HAP-1 (cell line): ENCODE measurements around the gene IL1RL1.
"Not testable (repeated sequence)": the region's sequence is repeated elsewhere in the genome, so short reads cannot be mapped to it uniquely, and the experiment has no call there.

Experiments
- DNase-seq, 2 experiments: peaks; one replicate each; pipeline ENCODE4 v3.0.0-alpha.2; 2016 to 2020; ENCODE audit warnings: low spot score in 2 of 2
- H3K27me3 ChIP-seq: fragments of 250-450 bp; sonication (Bioruptor Pico); 2 replicates; pipeline ENCODE4 v1.5.1; 2020; ENCODE audit warnings: low read depth, mild to moderate bottlenecking, moderate library complexity
- H3K36me3 ChIP-seq: fragments of 250-450 bp; sonication (Bioruptor Pico); replicated peaks from 2 replicates; pipeline ENCODE4 v1.5.1; 2020; ENCODE audit warnings: mild to moderate bottlenecking
- H3K4me1 ChIP-seq: fragments of 250-450 bp; sonication (Bioruptor Pico); 2 replicates; pipeline ENCODE4 v1.5.1; 2020; ENCODE audit warnings: mild to moderate bottlenecking
- H3K4me3 ChIP-seq: fragments of 250-450 bp; sonication (Bioruptor Pico); 2 replicates; pipeline ENCODE4 v1.5.1; 2020; ENCODE audit warnings: mild to moderate bottlenecking, moderate library complexity
- H3K9me3 ChIP-seq: fragments of 250-450 bp; sonication (Bioruptor Pico); 2 replicates; pipeline ENCODE4 v1.5.1; 2020; ENCODE audit warnings: mild to moderate bottlenecking, moderate library complexity
- in situ Hi-C: fragments of 300-500 bp; cut with MboI; formaldehyde crosslinking; loops from 3 replicates; pipeline ENCODE4 v1.14.3; 2020; ENCODE audit warnings: low sequenced_read_pairs, inconsistent platforms, mixed read lengths

Gene IL1RL1

DNA sequence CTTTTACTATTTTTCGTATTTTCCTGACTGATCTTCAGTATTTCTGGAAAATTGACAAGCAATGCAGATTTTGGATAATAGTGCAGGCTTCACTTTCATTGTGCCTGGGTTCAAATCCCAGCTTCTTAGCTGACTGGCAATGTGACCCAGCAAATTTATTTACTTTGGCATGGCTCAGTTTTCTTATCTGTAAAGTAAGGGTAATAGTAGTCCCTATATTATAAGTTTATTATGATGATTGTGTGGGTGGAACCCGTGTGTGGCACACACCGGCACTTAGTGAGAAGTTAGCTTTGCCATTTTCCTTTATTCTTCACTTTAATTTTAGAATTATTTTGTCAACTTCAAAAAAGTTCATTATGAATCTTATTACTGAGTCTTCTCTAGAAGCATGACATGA is 7.8 kb upstream of the IL1RL1 start:
- H3K9me3 ChIP-seq = no peaks in the 10 kb centered on the region
- H3K36me3 ChIP-seq = no peaks in the 10 kb centered on the region
- no peaks in the 10 kb centered on the region for H3K4me1 ChIP-seq
- H3K27me3 ChIP-seq = no peaks in the 10 kb centered on the region; the same call in 1 of the 2 replicates
- no peak for DNase-seq
- no peak overlapping the region for H3K4me3 ChIP-seq
- in situ Hi-C loops = no loop called here

DNA sequence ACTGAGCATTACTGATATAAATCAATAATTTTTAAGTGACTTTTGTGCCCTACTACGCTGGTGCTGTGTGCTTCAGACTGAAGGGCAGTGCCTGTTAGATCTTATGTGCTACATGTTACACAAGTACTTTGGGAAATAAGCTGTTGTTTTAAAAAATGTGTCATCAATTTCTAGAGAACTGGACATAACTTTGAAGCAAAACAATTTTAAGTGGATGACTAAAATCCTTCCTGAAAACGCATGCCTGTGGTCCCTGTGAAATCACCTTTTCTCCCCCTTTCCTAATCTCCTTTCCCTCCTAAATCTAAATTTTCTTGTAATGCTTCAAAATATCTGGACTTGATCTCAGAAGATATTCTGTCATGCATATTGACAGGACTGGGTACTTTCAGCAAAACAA is 7.1 kb upstream of the IL1RL1 start:
- DNase-seq = no peak
- Histone ChIP-seq H3K36me3 (no peaks in the 10 kb centered on the region), H3K27me3 (no peaks in the 10 kb centered on the region; the same call in 1 of the 2 replicates), H3K4me3 (no peak overlapping the region), H3K9me3 (no peaks in the 10 kb centered on the region), H3K4me1 (no peaks in the 10 kb centered on the region)
- in situ Hi-C loops = no loop called here

DNA sequence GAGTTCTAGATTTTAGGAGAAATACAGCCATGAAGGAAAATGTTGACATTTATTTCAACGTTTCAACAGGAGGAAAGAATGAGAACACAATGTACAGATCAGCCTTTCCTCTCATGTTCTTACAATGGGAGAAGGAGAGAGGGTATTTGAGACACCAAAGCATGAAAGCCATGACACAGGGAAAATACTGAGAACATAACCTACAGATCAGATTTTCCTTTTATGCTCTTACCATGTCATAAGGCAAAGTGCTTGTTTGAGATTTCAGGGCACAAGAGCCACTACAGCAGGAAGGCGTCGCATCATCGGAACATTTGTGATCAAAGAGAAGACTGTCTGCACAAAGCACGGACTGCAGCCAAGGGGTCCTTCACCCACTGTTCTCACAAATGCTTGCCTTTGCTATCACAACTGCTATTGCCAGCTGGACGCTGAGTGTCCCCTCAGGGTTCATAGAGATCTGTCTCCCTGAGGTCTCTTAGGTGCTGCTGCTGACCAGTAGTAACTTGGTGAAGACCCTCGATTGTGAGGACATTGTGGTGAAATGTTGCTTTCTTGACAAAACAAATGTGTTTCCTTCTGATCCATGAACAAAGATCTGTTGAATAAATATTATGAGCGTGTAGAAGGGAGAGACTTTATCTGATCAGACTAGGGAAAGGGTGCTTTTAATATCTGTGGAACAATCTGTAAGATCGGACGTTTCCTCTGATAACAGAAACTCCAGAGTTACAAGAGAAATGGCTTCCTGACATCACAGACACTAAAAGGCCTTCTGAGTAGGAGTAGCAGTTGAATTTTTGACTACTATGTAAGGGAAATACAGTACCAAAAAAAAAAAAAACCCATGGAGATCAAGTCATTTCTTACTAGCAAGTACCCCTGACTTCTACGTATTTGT is 6.4 kb upstream of the IL1RL1 start:
- no peaks in the 10 kb centered on the region for H3K9me3 ChIP-seq
- no peaks in the 10 kb centered on the region for H3K36me3 ChIP-seq
- no peak overlapping the region for H3K4me3 ChIP-seq
- no peaks in the 10 kb centered on the region; the same call in 1 of the 2 replicates for H3K27me3 ChIP-seq
- no peaks in the 10 kb centered on the region for H3K4me1 ChIP-seq
- DNase-seq = no peak
- in situ Hi-C loops = no loop called here

DNA sequence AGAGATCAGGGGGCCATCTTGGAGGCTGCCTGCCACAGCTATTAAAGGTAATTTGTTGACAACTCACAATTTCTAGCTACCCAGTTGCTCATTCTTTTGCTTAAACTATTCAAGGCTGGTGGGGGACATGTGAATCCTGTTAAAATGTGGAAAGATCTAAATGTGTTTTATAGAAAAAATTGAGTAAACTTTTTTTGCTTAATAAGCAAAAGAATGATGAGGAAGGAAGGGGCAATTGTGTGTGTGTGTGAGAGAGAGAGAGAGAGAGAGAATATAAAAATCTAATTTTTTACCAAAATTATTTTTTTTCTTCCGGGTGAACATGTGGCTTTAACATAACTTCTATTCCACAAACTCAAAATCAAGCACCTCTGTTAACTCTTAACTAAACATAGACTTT is 5.2 kb upstream of the IL1RL1 start:
- Histone ChIP-seq H3K36me3 (no peaks in the 10 kb centered on the region), H3K4me3 (no peak overlapping the region), H3K9me3 (no peaks in the 10 kb centered on the region), H3K27me3 (no peaks in the 10 kb centered on the region; the same call in 1 of the 2 replicates), H3K4me1 (no peaks in the 10 kb centered on the region)
- DNase-seq = no peak
- in situ Hi-C loops = no loop called here

DNA sequence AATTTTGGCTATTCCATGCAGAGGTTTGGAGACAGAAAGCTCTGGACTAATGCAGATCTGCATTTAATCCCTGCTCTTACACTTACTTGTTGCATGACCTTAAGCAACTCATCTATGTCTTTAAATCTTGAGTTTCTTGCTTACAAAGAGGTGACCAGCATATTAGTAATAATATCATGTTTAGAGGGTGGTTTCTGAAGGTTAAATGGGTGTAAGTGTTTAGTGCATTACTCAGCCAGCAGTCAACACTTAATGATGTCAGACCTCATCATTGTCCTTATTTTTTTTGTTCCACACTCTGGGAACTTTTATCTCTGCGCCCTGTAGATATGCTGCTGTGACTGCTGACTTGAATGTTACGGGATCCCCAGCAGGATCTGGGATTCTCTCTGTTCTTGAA is 1.7 kb downstream of the IL1RL1 start:
- H3K9me3 ChIP-seq = no peaks in the 10 kb centered on the region
- H3K27me3 ChIP-seq = no peaks in the 10 kb centered on the region
- no peaks in the 10 kb centered on the region for H3K36me3 ChIP-seq
- H3K4me3 ChIP-seq = no peak overlapping the region
- in situ Hi-C loops = no loop called here
- no peak for DNase-seq
- H3K4me1 ChIP-seq = no peaks in the 10 kb centered on the region

DNA sequence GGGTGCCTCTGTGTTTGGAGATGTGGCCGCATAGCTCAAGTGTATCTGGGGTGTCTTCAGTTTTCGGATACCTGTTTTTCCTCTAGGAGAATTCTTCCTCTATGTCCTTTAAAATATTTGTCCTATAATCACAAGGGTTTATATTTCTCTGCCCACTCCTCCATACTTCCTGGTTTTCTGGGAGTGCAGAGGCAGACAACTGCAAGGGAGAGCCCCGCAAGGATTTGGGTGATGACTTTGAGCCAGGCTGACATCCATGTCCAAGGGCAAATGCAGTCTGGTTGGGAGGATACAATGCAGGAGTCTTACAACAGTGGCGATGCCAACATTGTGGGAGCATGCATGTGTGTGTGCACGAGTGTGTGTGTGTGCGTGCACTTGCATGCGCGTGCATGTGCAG is 2.1 kb downstream of the IL1RL1 start:
- in situ Hi-C loops = no loop called here
- H3K4me3 ChIP-seq = no peak overlapping the region
- no peaks in the 10 kb centered on the region for H3K4me1 ChIP-seq
- H3K9me3 ChIP-seq = no peaks in the 10 kb centered on the region
- no peaks in the 10 kb centered on the region for H3K36me3 ChIP-seq
- H3K27me3 ChIP-seq = no peaks in the 10 kb centered on the region
- no peak for DNase-seq

DNA sequence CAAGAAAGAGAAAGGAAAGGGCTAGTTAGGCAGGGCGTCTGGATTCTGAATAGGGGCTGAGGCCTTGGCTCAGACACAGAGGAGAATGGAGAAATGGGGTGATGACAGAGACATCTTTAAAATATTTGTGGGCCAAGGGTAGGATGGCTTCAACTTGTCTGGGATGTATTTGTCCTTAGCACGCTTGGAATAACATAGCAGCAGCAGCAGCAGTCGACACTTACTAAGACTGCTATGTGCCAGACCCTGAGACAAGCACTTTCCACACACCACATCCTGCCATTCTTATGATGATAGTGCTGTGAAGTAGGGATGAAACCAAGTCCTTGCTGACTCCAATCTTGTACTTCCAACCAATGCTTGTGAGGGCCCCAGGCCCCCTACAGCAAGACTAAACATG is 2.6 kb downstream of the IL1RL1 start:
- Histone ChIP-seq H3K9me3 (no peaks in the 10 kb centered on the region), H3K36me3 (no peaks in the 10 kb centered on the region), H3K27me3 (no peaks in the 10 kb centered on the region), H3K4me3 (no peak overlapping the region), H3K4me1 (no peaks in the 10 kb centered on the region)
- DNase-seq = no peak
- in situ Hi-C loops = no loop called here

DNA sequence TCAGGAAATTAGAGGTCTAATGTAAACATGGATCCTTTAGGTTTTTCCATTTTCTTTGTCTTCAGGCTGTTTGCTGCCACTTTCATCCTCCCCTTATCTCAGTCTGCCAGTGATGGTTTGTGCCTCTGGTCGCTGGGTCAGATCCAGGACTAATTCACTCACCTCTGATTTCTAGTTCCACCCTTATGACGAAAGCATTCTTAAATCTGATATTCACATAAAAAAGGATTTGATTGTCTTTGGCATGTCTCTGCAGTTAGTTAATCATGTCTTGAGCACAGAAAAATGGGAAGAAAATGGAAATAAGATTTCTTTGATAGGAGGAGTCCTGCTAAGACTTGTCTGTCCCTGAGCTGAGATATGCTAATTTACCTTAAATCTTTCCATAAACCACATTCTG is 4.6 kb downstream of the IL1RL1 start:
- Histone ChIP-seq H3K27me3 (no peaks in the 10 kb centered on the region), H3K4me3 (no peak overlapping the region), H3K9me3 (no peaks in the 10 kb centered on the region), H3K36me3 (no peaks in the 10 kb centered on the region), H3K4me1 (no peaks in the 10 kb centered on the region)
- DNase-seq = no peak
- in situ Hi-C loops = no loop called here

DNA sequence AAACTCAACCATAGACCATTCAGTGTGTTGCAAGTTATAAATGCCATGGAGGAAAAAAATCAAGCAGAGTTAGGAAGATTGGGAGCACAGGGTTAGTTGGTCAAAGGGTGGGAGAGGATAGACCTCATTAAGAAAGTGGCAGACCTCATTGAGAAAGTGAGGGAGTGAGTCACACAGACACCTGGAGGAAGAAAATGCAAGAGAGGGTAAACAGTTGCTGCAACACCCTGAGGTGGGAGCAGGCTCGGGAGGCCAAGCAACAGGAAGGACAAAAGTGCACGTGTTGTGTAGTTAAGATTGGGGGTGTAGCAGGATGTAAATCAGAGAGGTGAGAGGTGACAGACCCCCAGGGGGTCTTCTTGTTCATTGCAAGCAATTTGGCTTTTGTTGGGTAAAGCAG is 6.4 kb downstream of the IL1RL1 start:
- no peak overlapping the region for H3K4me3 ChIP-seq
- H3K27me3 ChIP-seq = no peaks in the 10 kb centered on the region
- no peaks in the 10 kb centered on the region for H3K36me3 ChIP-seq
- in situ Hi-C loops = no loop called here
- H3K4me1 ChIP-seq = no peaks in the 10 kb centered on the region
- no peaks in the 10 kb centered on the region for H3K9me3 ChIP-seq
- DNase-seq = no peak

DNA sequence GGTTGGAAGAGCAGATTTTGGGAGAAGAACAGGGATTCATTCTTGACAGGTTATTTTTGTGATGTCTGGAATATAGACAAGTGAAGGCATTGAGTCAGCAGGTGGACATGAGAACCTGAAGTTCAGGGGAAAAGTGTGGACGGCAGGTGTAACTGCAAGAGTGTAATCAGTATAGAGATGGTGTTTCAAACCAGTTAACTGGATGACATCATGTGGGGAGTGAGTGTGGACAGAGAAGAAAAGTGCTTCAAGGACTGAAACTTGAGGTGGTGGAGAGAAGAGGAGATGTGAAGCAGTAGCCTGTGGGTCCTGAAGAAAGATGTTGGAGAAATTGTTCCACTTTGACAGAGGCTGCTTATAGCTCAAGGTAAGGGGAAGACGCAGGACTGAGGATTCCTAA is 7.1 kb downstream of the IL1RL1 start:
- no peaks in the 10 kb centered on the region for H3K27me3 ChIP-seq
- no peaks in the 10 kb centered on the region for H3K36me3 ChIP-seq
- no peaks in the 10 kb centered on the region for H3K9me3 ChIP-seq
- H3K4me3 ChIP-seq = no peak overlapping the region
- DNase-seq = no peak
- no peaks in the 10 kb centered on the region for H3K4me1 ChIP-seq
- in situ Hi-C loops = no loop called here

DNA sequence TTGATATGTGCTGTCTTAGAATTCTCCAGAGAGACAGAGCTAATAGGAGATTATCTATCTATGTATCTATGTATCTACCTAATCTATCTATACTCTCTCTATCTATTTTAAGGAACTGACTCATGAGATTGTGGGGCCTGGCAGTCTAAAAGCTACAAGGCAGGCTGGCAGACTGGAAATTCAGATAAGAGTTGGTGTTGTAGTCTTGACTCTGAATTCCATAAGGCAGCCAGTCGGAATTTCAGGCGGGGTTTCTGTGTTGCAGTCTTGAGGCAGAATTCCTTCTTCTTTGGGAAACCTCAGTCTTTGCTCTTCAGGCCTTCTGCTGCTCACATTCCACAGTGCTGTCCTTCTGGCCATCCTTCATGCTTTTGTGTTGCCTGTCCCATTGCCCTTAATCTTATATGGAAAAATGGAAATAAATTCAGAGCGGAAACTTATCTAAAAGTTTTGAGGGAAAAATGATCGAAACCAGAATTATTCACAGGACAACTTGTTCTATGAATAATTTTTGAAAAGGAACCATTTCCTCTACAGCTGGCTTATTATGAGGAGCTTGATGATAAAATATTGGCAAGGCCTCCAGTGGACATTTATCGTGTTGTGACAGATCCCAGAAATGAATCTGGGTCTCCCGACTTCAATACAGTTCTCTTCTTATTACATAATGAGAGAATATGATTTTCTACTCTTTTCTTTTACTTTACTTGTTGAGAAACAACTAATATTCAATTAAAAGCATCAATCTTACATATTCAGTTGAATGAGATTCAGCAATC is 10.8 kb downstream of the IL1RL1 start:
- no peak for DNase-seq
- in situ Hi-C loops = no loop called here
- no peaks in the 10 kb centered on the region for H3K27me3 ChIP-seq
- H3K9me3 ChIP-seq = no peaks in the 10 kb centered on the region
- H3K36me3 ChIP-seq = no peaks in the 10 kb centered on the region
- H3K4me1 ChIP-seq = no peaks in the 10 kb centered on the region
- no peak overlapping the region for H3K4me3 ChIP-seq

DNA sequence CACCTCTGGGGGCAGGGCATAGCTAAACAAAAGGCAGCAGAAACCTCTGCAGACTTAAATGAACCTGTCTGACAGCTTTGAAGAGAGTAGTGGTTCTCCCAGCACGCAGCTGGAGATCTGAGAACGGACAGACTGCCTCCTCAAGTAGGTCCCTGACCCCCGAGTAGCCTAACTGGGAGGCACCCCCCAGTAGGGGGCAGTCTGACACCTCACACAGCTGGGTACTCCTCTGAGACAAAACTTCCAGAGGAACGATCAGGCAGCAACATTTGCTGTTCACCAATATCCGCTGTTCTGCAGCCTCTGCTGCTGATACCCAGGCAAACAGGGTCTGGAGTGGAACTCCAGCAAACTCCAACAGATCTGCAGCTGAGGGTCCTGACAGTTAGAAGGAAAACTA is 13.6 kb downstream of the IL1RL1 start:
- H3K9me3 ChIP-seq, H3K4me3 ChIP-seq, DNase-seq, H3K4me1 ChIP-seq, H3K36me3 ChIP-seq, in situ Hi-C loops, H3K27me3 ChIP-seq: not testable (repeated sequence)

DNA sequence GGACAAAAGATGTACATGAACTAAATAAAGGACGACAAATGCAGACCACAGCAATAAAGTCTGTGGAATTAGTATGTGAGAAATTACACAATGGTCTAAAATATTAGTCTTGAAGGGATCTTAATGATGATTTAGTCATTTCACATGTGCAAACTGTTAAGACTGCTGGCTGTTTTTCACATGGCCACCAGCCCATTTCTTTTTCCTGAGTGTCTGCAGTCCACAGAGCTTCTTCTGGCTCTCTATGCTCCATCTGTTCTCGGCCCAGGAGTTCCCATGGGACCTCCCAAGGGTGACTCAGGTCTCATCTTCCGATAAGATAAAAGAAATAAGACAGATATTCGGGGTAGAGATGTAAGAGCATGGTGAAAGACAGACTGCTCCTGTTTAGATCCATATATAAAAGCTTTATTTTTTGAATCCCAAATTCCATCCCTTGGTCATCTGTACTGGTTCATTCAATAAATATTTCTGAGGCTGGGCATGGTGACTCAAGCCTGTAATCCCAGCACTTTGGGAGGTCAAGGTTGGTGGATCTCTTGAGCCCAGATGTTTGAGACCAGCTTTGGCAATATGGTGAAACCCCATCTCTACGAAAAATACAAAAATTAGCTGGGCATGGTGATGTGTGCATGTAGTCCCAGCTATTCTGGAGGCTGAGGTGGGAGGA is 20.1 kb downstream of the IL1RL1 start:
- H3K4me3 ChIP-seq = no peak overlapping the region

DNA sequence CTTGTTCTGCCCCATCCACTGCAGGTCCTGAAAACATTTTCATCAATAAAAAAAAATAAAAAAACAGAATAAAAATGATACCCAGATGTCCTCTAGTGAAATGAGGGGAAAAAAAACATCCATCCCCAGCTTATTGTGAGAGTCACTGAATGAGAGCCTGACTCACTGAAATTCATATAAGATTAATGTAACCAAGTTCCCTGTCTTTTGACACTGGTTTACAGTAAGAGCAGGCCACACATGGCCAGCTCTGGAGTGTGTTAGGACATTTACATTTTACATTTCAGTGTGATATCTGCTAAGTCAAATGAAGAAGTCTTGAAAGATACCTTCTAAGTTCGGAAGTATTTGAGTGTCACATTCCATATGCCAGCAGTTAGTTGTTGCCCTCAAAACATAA is 23.1 kb downstream of the IL1RL1 start:
- no peak for DNase-seq
- Histone ChIP-seq H3K27me3 (no peaks in the 10 kb centered on the region), H3K9me3 (no peaks in the 10 kb centered on the region), H3K4me3 (no peak overlapping the region), H3K4me1 (no peaks in the 10 kb centered on the region), H3K36me3 (no peaks in the 10 kb centered on the region)
- in situ Hi-C loops = no loop called here

More for the DNA sequence above, 20.1 kb downstream of the IL1RL1 start:
- no peaks in the 10 kb centered on the region for H3K9me3 ChIP-seq
- no peaks in the 10 kb centered on the region for H3K27me3 ChIP-seq
- in situ Hi-C loops = no loop called here
- no peaks in the 10 kb centered on the region for H3K4me1 ChIP-seq
- no peak for DNase-seq
- no peaks in the 10 kb centered on the region for H3K36me3 ChIP-seq
